ENCODE measurements around the gene QKI. TPM values are rescaled to one million over a fixed set of nuclear protein-coding genes. Genes with fewer than 3 reads are reported as not detected.

The QKI gene
- total and polyA plus RNA-seq, 10 of the 15 experiments (the other 5 are each of a cell fraction or from before 2014, with no cell fraction given) = 4.7 to 72.5 (median 38.9) TPM

DNA sequence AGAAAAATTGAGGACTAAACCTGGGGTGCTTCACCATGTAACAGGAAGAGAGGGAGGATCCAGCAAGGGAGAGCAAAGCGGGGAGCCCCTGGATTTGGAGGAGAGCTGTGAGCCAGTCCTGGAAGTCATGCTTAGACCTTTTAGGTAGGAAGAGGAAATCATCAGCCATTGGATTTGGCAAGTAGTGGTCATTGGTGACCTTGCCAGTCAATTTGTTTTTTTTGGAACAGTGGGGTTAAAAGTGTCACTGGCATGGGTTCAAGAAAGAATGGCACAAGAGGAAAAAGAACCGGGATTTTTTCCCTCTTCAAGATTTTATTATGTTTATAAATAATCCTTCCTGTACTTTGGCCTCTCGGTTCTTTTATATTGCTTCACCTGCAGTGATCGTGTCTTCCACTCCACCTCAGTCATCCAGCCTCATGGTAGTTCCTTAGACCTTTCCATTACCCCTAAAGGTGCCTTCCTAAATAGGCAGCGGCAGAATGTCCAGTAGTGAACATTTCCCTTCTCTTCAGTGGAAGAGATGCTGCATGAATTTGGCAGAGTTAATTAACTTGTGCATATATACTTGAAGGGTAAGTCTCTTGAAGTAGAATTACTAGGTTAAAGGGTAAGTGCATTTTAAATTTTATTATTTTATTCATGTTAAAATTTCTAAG, 124.7 kb downstream of the QKI start:
- no peak for FAIRE-seq
- H3K36me3 ChIP-seq (ENCODE audit: control insufficient read depth in 2 of 2, insufficient read depth in 2 of 2, low read length in 1 of 2) = 0 out of 4 replicates have a peak, but pooled peaks cover 0 to 4% of the 10 kb centered on the region in 2 experiments
- intact Hi-C loops (cut with micrococcal nuclease; ENCODE audit: unreplicated experiment) (no loop called here), in situ Hi-C loops (cut with MboI) (no loop called here)
- no peaks in the 10 kb centered on the region for H4K20me1 ChIP-seq (ENCODE audit: control insufficient read depth, insufficient read depth)
- no peak for TF ChIP-seq SMAD1 (IDR thresholded peaks at IDR 0.05; ENCODE audit: low read depth, partially characterized antibody)
- TF ChIP-seq, protein P1, sequence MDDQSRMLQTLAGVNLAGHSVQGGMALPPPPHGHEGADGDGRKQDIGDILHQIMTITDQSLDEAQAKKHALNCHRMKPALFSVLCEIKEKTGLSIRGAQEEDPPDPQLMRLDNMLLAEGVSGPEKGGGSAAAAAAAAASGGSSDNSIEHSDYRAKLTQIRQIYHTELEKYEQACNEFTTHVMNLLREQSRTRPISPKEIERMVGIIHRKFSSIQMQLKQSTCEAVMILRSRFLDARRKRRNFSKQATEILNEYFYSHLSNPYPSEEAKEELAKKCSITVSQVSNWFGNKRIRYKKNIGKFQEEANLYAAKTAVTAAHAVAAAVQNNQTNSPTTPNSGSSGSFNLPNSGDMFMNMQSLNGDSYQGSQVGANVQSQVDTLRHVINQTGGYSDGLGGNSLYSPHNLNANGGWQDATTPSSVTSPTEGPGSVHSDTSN (IDR thresholded peaks at IDR 0.05; ENCODE audit: insufficient replicate concordance, low read depth, low read length) = no peak
- TF ChIP-seq SIX5 (IDR thresholded peaks at IDR 0.05; ENCODE audit: low read depth, low read length, severe bottlenecking) = no peak
- TF ChIP-seq CBFB (IDR thresholded peaks at IDR 0.05; ENCODE audit: low read depth) = no peak
- TF ChIP-seq EGR1 (IDR thresholded peaks at IDR 0.05; ENCODE audit: borderline replicate concordance in 1 of 2, low read depth in 2 of 2, low read length in 2 of 2) = no peak
- TF ChIP-seq, protein P2, sequence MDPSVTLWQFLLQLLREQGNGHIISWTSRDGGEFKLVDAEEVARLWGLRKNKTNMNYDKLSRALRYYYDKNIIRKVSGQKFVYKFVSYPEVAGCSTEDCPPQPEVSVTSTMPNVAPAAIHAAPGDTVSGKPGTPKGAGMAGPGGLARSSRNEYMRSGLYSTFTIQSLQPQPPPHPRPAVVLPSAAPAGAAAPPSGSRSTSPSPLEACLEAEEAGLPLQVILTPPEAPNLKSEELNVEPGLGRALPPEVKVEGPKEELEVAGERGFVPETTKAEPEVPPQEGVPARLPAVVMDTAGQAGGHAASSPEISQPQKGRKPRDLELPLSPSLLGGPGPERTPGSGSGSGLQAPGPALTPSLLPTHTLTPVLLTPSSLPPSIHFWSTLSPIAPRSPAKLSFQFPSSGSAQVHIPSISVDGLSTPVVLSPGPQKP (IDR thresholded peaks at IDR 0.05; ENCODE audit: low read depth, low read length) = no peak
- no peak for TF ChIP-seq NBN (IDR thresholded peaks at IDR 0.05)
- no peaks in the 10 kb centered on the region for H3K4me1 ChIP-seq (ENCODE audit: control insufficient read depth, insufficient read depth, low read length)
- H3K4me3 ChIP-seq = no peak overlapping the region
- H2AFZ ChIP-seq (ENCODE audit: control insufficient read depth, low read depth, low read length) = no peak overlapping the region
- CTCF ChIA-PET = interaction anchor here (1.3 to 1.4 kb wide), 2 partner anchors 10 to 27 kb away, joined by 4 read pairs; no protein-coding TSS in a partner anchor
- no peaks in the 10 kb centered on the region for H3K27me3 ChIP-seq (replicated peaks in 1 of 2; ENCODE audit: control insufficient read depth in 2 of 2, insufficient read depth in 2 of 2, low read length in 1 of 2)
- peaks cover 3% of the 10 kb centered on the region for H3K79me2 ChIP-seq (ENCODE audit: control insufficient read depth, insufficient read depth, low read length)
- WGBS (ENCODE audit: insufficient coverage, insufficient replicate concordance, low lambda C conversion rate, missing lambda C conversion rate) = 97% methylated on average over 5 of the region's 5 CpGs
- RAD21 ChIA-PET (ENCODE audit: unreplicated experiment) = no interaction called here
- H3K27ac ChIP-seq (ENCODE audit: control insufficient read depth, insufficient read depth) = no peak overlapping the region
- no peak for ATAC-seq
- DNase-seq (ENCODE audit: low read depth, low spot score) = no peak
- no peak overlapping the region for H3K9ac ChIP-seq (ENCODE audit: control insufficient read depth, insufficient read depth, low read length)
- no peak overlapping the region for H3K4me2 ChIP-seq (ENCODE audit: control insufficient read depth, insufficient read depth)
- BruUV-seq (replicated peaks) = no TSS peak
- POLR2A ChIA-PET = no interaction called here
- H3K9me3 ChIP-seq (replicated peaks; ENCODE audit: control insufficient read depth, insufficient read depth, low read length) = no peaks in the 10 kb centered on the region
- SMC1A ChIA-PET (ENCODE audit: uncharacterized antibody, unreplicated experiment) = interaction anchor here (1.2 kb wide), 1 partner anchor 15 kb away, joined by 3 read pairs; no protein-coding TSS in a partner anchor
